ENCODE measurements around the gene CDK15.

CDK15 gene

DNA sequence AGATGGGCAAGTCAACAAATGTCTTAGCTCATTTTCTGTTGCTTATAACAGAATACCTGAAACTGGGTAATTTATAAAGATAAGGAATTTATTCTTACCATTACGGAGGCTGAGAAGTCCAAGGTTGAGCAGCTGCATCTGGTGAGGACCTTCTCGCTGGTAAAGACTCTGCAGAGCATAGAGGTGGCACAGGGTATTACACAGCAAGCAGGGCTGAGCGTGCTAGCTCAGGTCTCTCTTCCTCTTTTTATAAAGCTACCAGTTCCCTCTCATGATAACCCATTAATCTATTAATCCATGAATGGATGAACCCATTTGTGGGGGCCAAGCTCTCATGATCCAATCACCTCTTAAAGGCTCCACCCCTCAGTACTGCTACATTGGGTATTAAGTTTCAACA, 109.1 kb downstream of the CDK15 start:
- no peak for DNase-seq

- DNase-seq, result no peak
Measured at GRCh38 chr2:201916565-201916964, 110.2 kb downstream of the CDK15 start.

GRCh38 chr2:201918616-201919307, 112.4 kb downstream of the CDK15 start:
- no peak for DNase-seq

GRCh38 chr2:201919308-201919634, 112.9 kb downstream of the CDK15 start:
- no peak for DNase-seq

GRCh38 chr2:201923436-201924328, 117.3 kb downstream of the CDK15 start:
- no peak for DNase-seq

- no peak for DNase-seq
Measured at GRCh38 chr2:201924453-201924852, 118.1 kb downstream of the CDK15 start.

- DNase-seq, result no peak
Measured at GRCh38 chr2:201925056-201925455, 118.7 kb downstream of the CDK15 start.

- no peak for DNase-seq
Measured at GRCh38 chr2:201926067-201926466, 119.7 kb downstream of the CDK15 start.

GRCh38 chr2:201928363-201928762, 122.0 kb downstream of the CDK15 start:
- no peak for DNase-seq

DNA sequence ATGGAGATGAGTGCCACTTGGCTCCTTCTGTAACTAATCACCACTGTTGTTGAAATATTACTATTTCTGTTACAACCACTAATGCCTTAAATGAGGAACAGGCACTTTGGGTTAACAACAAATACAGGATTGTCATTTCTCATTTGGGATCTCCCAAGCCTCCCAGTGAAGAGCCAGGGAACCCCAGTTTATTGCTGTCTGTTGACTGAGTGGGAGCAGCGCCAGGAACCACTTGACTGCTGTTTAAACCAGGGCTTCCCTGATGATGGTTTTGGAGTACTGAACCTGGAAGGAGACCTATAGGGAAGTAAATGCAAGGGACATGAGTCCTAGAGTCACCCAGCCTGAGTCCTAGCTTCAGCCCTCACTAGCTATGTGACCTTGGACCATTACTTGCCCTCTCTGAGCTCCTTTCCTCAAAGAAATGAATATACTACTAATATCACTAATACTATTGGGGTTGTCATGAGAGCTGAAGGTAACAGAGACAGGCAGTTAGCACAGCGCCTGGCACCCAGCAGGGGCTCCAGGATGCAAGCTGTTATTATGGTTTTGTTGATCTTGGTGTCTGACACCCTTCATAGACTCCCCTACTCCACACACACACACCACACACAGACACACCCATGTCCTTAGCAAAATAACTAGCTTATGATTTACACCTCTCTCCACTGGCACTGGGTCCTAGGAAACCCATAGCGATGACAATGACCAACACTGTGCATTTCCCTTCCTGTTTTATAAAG, 123.1 kb downstream of the CDK15 start:
- DNase-seq, result no peak

- DNase-seq, result no peak
Measured at GRCh38 chr2:201930043-201930442, 123.7 kb downstream of the CDK15 start.

DNA sequence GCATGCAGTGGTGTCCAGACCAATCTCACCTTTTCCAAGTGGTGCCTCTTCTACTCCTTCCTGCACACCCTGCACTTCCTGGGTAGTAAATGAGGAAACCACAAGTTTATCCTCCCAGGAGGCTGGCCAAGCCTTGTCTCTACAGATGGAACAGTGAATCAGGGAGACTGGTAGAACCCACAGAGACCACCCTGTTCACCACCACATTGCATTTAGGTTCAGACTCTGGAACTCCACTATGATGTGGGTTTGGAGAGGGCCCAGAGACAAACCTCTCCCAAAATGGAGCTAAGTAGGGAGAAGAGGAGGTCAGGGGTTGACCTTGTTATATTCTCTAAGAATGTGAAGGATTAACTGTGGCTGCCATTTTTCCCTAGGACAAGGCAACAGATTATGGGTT, 124.5 kb downstream of the CDK15 start:
- no peak for DNase-seq

- DNase-seq, result no peak
Measured at GRCh38 chr2:201931475-201931874, 125.1 kb downstream of the CDK15 start.

DNA sequence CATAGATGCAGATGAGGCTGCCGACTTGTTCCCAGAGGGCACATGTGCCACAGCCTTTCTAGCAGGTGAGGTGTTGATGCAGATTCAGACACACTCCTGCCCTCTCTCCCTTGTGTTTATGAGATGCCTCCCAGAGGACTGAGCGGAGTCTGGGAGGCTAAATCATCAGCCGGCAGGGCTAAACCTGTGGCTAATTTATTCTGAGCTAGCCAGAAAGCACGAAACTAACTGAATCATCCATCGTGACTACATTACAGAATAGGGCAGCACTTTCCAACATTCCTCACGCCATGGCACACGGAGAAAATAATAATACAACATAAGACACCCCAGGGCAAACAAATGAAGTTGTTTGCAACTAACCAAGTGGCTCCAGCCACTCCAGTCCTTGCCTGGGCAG, 125.6 kb downstream of the CDK15 start:
- no peak for DNase-seq

DNA sequence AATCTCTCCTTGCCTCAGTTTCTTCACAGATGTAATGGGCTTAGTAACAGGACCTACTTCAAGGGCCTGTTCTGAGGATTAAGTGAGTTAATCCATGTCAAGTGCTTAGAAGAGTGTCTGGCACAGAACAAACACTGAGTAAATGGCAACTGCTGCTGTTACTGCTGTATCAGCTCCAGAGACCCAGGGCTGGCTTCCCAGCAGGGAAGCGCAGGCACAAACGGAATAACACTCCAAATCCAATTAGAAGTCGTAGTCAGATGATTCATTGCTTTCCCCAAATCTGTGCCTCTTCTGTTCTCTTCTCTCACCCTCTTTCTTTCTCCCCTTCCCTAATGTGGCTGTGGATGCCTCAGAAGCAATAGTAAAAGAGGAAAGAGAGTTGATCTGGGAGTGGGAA, 126.2 kb downstream of the CDK15 start:
- no peak for DNase-seq

- DNase-seq, result no peak
Measured at GRCh38 chr2:201933792-201934237, 127.5 kb downstream of the CDK15 start.

- no peak for DNase-seq
Measured at GRCh38 chr2:201936817-201937216, 130.5 kb downstream of the CDK15 start.

DNA sequence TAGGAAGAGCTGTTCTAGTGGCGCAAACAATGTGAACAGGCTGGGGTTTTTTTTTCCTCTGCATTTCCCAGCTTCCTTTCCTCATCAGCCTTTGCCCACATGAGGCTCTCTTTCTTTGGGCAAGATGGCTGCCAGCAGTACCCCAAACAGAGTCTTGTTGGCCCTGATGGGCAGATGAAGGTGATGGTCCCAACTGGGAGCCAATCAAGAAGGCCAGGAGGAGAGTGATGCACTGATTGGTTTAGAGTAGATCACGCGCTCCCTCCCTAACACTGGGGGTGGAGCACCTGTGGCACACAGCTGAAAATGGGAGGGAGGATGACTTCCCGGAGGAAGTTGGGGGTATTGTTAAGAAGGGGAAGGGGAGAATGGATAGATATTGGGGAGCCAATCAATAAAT, 131.0 kb downstream of the CDK15 start:
- no peak for DNase-seq

DNA sequence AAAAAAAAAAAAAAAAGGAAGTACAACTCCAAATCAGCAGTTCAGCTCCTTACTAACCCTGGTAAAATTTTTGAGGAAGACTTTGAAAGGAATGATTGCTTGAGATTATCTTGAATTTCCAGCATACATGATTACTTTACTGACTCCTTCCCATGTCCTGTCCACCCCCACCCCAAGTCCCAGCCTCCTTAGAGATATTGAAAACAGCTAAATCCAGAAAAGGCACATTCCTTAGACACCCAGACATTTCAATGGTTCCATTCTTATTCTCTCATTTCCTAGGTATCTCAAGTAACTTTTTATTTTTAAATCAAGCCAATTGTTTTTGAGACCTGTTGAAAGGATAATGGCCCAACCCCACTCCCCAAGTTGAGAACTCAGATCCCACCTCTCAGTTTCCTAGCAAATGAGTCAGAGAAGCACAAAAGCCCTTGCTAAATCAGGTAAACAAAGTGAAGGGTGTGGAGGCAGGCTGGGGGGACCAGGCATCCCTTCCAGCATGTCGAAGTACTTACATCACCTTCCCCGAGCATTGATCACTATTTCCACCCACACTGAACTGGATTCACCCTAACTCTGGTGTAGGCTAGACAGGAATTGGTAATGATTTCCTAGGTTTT, 131.9 kb downstream of the CDK15 start:
- DNase-seq, result no peak

- no peak for DNase-seq
Measured at GRCh38 chr2:201938781-201939180, 132.4 kb downstream of the CDK15 start.

- no peak for DNase-seq
Measured at GRCh38 chr2:201939453-201939941, 133.2 kb downstream of the CDK15 start.

DNA sequence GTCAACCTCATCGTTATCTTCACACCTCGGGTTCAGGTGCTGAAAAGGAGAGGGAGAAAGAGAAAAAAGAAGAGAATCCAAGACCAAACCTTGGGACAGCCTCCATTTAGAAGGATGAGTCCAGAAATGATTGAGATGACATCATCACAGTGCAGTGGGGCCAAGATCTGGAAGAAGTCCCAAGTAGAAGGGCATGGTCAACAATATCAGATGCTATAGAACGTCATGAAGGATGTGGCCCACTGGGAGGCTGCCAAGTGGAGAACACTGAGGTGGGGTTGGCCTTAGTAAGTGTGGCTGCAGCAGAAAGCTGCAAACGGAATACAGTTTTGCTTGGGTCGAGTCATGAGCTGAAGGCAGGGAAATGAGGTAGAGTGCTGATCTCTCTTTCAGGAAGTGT, 136.2 kb downstream of the CDK15 start:
- DNase-seq, result no peak

All from activated CD8-positive, alpha-beta memory T cell treated with anti-CD3 and anti-CD28 coated beads, Interleukin-2, amount 50 U/mL, for 48 hours (primary cell).